Measurements from ENCODE around the gene STARD7. TPM values are rescaled to one million over a fixed set of nuclear protein-coding genes. Genes with fewer than 3 reads are reported as not detected.

Gene STARD7
- total and polyA plus RNA-seq, 2 donors (not counting 1 experiment from before 2014, with no cell fraction given) = 35.1 to 133 TPM

GRCh38 chr2:96214554-96214953 is 5.9 kb upstream of the STARD7 start:
- no peak for TF ChIP-seq EZH2 (IDR thresholded peaks at IDR 0.05; ENCODE audit: borderline replicate concordance, insufficient read depth, low read depth, low read length, poor library complexity, severe bottlenecking)
- TF ChIP-seq, protein P1, sequence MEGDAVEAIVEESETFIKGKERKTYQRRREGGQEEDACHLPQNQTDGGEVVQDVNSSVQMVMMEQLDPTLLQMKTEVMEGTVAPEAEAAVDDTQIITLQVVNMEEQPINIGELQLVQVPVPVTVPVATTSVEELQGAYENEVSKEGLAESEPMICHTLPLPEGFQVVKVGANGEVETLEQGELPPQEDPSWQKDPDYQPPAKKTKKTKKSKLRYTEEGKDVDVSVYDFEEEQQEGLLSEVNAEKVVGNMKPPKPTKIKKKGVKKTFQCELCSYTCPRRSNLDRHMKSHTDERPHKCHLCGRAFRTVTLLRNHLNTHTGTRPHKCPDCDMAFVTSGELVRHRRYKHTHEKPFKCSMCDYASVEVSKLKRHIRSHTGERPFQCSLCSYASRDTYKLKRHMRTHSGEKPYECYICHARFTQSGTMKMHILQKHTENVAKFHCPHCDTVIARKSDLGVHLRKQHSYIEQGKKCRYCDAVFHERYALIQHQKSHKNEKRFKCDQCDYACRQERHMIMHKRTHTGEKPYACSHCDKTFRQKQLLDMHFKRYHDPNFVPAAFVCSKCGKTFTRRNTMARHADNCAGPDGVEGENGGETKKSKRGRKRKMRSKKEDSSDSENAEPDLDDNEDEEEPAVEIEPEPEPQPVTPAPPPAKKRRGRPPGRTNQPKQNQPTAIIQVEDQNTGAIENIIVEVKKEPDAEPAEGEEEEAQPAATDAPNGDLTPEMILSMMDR (IDR thresholded peaks at IDR 0.05) = no peak
- no peaks in the 10 kb centered on the region for H3K9me3 ChIP-seq (ENCODE audit: control extremely low read depth in 1 of 3, control insufficient read depth in 2 of 3, insufficient read depth in 1 of 3, low read length in 2 of 3)
- CTCF ChIA-PET = interaction anchor here (0.8 kb wide), 1 partner anchor 19 kb away, joined by 3 read pairs; no protein-coding TSS in a partner anchor
- Mint-ChIP-seq H3K27ac (peak overlapping the region; percentile 50), H3K4me1 (peaks cover 29% of the 10 kb centered on the region), H3K27me3 (no peaks in the 10 kb centered on the region), H3K9me3 (ENCODE audit: insufficient read depth) (no peaks in the 10 kb centered on the region), H3K4me3 (no peak overlapping the region)
- no peaks in the 10 kb centered on the region for H3K27me3 ChIP-seq (replicated peaks in 1 of 4; ENCODE audit: control extremely low read depth in 1 of 4, control insufficient read depth in 3 of 4, insufficient read depth in 4 of 4, low read length in 3 of 4)
- no peaks in the 10 kb centered on the region for H3K36me3 ChIP-seq (replicated peaks in 1 of 2; ENCODE audit: control extremely low read depth in 1 of 2, control insufficient read depth in 1 of 2, extremely low read depth in 1 of 2, insufficient read depth in 2 of 2, low read length in 1 of 2)
- ATAC-seq (ENCODE audit: low read depth) (no peak), DNase-seq (no peak)
- POLR2A ChIA-PET = no interaction called here
- H3K9ac ChIP-seq (ENCODE audit: low read length) = no peak overlapping the region
- peaks cover 23% of the 10 kb centered on the region for H3K79me2 ChIP-seq (ENCODE audit: control insufficient read depth, insufficient read depth, low read length)
- 94% methylated on average over 3 of the region's 4 CpGs for WGBS (ENCODE audit: insufficient coverage)
- no peak overlapping the region for H3K4me2 ChIP-seq (replicated peaks; ENCODE audit: low read depth, low read length, poor library complexity, severe bottlenecking)
- H4K20me1 ChIP-seq (ENCODE audit: control insufficient read depth, insufficient read depth, low read length, poor library complexity, severe bottlenecking) = no peaks in the 10 kb centered on the region
- no peak overlapping the region for H3K4me3 ChIP-seq (ENCODE audit: control extremely low read depth in 1 of 5, extremely low read depth in 1 of 5, insufficient read depth in 1 of 5, low read depth in 2 of 5, low read length in 4 of 5)
- H3K27ac ChIP-seq (ENCODE audit: low read length in 2 of 2) = no peak overlapping the region
- H3K4me1 ChIP-seq (ENCODE audit: control insufficient read depth in 2 of 2, insufficient read depth in 2 of 2, low read length in 2 of 2) = peaks cover 3 to 25% of the 10 kb centered on the region in 2 donors
- H2AFZ ChIP-seq (ENCODE audit: insufficient read depth, low read depth, low read length, poor library complexity, severe bottlenecking) = no peak overlapping the region
- intact Hi-C loops (cut with micrococcal nuclease) = no loop called here

- Mint-ChIP-seq H3K9me3 (ENCODE audit: insufficient read depth) (no peaks in the 10 kb centered on the region), H3K4me3 (no peak overlapping the region), H3K27me3 (no peaks in the 10 kb centered on the region), H3K4me1 (peaks cover 33% of the 10 kb centered on the region), H3K27ac (no peak overlapping the region)
- Histone ChIP-seq H3K9ac (ENCODE audit: low read length) (no peak overlapping the region), H3K4me1 (ENCODE audit: control insufficient read depth in 2 of 2, insufficient read depth in 2 of 2, low read length in 2 of 2) (peaks cover 8 to 31% of the 10 kb centered on the region in 2 donors), H3K27me3 (replicated peaks in 1 of 4; ENCODE audit: control extremely low read depth in 1 of 4, control insufficient read depth in 3 of 4, insufficient read depth in 4 of 4, low read length in 3 of 4) (no peaks in the 10 kb centered on the region), H2AFZ (ENCODE audit: insufficient read depth, low read depth, low read length, poor library complexity, severe bottlenecking) (no peak overlapping the region), H3K36me3 (replicated peaks in 1 of 2; ENCODE audit: control extremely low read depth in 1 of 2, control insufficient read depth in 1 of 2, extremely low read depth in 1 of 2, insufficient read depth in 2 of 2, low read length in 1 of 2) (no peaks in the 10 kb centered on the region), H3K4me3 (ENCODE audit: control extremely low read depth in 1 of 5, extremely low read depth in 1 of 5, insufficient read depth in 1 of 5, low read depth in 2 of 5, low read length in 4 of 5) (no peak overlapping the region), H3K27ac (ENCODE audit: low read length in 2 of 2) (no peak overlapping the region), H3K79me2 (ENCODE audit: control insufficient read depth, insufficient read depth, low read length) (peaks cover 31% of the 10 kb centered on the region), H4K20me1 (ENCODE audit: control insufficient read depth, insufficient read depth, low read length, poor library complexity, severe bottlenecking) (no peaks in the 10 kb centered on the region), H3K9me3 (ENCODE audit: control extremely low read depth in 1 of 3, control insufficient read depth in 2 of 3, insufficient read depth in 1 of 3, low read length in 2 of 3) (no peaks in the 10 kb centered on the region), H3K4me2 (replicated peaks; ENCODE audit: low read depth, low read length, poor library complexity, severe bottlenecking) (no peak overlapping the region)
- no peak for DNase-seq
- no peak for ATAC-seq (ENCODE audit: low read depth)
- TF ChIP-seq EZH2 (IDR thresholded peaks at IDR 0.05; ENCODE audit: borderline replicate concordance, insufficient read depth, low read depth, low read length, poor library complexity, severe bottlenecking) = no peak
- TF ChIP-seq, protein P1 (IDR thresholded peaks at IDR 0.05) = no peak
- 100% methylated on average over 10 of the region's 12 CpGs for WGBS (ENCODE audit: insufficient coverage)
- ChIA-PET CTCF (interaction anchor here (0.7 to 0.9 kb wide), 4 partner anchors 19 to 28 kb away, joined by 3 read pairs; no protein-coding TSS in a partner anchor), POLR2A (no interaction called here)
- intact Hi-C loops (cut with micrococcal nuclease) = no loop called here
These were observed 4.8 kb upstream of the STARD7 start for GRCh38 chr2:96213379-96213778.

Measured in B cell (primary cell).